Measurements from ENCODE around the gene KRT6A.

KRT6A gene

DNA sequence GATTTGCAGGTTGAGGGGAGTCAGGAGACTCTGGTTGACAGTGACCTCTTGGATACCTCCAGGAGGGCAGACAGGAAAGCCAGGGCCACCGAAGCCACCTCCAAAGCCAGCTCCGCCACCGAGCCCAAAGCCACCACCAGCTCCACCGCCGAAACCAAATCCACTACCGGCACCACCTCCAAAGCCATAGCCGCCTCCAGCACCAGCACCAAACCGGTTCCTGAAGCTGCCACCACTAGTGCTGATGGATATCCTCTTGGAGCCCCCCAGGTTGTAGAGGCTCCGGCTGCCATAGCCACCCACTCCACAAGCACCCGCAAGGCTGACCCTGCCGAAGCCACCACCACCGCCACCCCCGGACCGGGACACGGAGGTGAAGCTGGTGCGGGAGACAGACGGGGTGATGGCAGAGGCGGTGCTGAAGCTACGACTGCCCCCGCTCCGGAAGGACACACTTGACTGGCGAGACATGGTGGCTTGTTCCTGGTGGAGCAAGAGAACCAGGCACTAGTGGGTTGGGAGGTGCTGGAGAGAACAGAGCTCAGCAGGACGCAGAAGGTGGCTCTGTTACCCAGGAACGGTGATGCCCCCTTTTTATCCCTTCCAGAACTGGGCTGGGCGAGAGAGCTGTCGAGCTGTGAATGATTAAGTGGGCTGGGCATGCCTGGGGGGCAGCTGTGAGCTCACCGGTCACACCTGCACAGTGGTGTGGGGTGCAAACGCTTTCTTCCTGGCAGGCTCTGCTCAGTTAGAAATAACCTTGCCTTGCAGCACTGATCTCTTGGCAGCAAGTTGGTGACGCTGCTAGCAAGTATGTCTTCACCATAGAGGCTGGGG is 27.0 kb upstream of the KRT6A start, which contains the start of gene KRT5:
TSS of gene KRT5 (minus strand) at position 569 of the 837 bp plus-strand sequence. CDS start at position 471, 98 bp downstream.
- Mint-ChIP-seq H3K27ac (peak within 1 kb of the TSS; percentile 11), H3K36me3 (no peaks in the 10 kb centered on the region)
- ATAC-seq (replicated peaks): no peak

DNA sequence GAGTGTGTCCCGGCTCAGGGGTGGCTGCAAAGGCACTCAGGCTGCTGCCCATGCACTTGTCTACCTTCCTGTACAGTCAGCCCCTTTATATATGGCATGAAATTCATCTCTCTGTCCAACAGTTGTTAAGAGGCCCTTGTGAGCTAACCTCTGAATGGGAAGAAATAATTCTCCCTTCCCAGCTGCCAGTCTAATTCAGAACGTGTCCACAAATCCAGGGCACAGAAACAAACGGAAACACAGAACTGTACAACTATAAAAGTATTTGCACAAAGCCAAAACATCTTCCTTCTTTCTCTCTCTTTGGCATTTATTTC is 26.3 kb upstream of the KRT6A start:
- H3K36me3 Mint-ChIP-seq: no peaks in the 10 kb centered on the region
- no peak for ATAC-seq (replicated peaks)
- H3K27ac Mint-ChIP-seq: peak overlapping the region; percentile 11
- DNase-seq: no peak
- H3K9me3 Mint-ChIP-seq: no peaks in the 10 kb centered on the region
- H3K4me3 Mint-ChIP-seq: no peak overlapping the region
- no peaks in the 10 kb centered on the region for H3K4me1 Mint-ChIP-seq
- peaks cover 4 to 5% of the 10 kb centered on the region in 2 donors for H3K27me3 Mint-ChIP-seq

More for the DNA sequence above, 27.0 kb upstream of the KRT6A start, which contains the start of gene KRT5:
- H3K4me1 Mint-ChIP-seq: no peaks in the 10 kb centered on the region
- H3K27me3 Mint-ChIP-seq: peaks cover 3 to 5% of the 10 kb centered on the region in 2 donors
- H3K9me3 Mint-ChIP-seq: no peaks in the 10 kb centered on the region
- DNase-seq: no peak
- no peak within 1 kb of the TSS for H3K4me3 Mint-ChIP-seq

DNA sequence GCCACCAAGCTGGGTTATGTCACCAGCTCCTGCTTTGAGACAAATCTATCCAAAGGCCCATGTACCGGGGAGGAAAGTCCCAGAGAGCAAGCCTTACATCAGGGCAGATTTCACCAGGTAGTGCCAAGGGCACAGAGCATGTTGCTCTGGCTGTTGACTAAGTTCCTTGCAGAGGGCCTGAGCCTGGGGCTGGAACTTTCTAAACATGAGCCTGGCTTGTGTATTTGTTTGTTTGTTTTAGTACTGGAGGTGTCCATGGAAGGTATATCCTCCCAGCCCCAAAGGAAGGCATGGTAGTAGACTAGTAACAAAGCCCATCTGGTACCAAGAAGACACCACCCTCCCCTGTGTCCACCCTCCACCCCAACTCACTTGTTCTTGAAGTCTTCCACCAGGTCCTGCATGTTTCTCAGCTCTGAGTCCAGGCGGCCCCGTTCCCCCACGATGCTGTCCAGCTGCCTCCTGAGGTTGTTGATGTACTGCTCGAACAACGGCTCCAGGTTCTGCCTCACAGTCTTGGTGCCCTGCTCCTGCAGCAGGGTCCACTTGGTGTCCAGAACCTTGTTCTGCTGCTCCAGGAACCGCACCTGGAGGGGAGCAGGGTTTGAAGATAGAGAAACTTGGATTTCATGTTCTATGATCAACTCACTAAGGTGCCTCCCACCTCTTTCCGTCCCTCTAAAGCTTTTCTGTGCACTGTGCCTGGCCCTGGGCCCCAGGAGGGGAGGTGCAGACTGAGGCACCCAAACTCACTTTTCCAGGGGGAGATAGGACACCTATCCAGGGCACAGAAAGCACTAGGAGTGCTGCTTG is 25.7 kb upstream of the KRT6A start:
- H3K4me1 Mint-ChIP-seq: no peaks in the 10 kb centered on the region
- no peaks in the 10 kb centered on the region for H3K36me3 Mint-ChIP-seq
- H3K27me3 Mint-ChIP-seq: peaks cover 4 to 5% of the 10 kb centered on the region in 2 donors
- no peaks in the 10 kb centered on the region for H3K9me3 Mint-ChIP-seq
- ATAC-seq (replicated peaks) (no peak), DNase-seq (no peak)
- no peak overlapping the region for H3K4me3 Mint-ChIP-seq
- H3K27ac Mint-ChIP-seq: no peak overlapping the region

DNA sequence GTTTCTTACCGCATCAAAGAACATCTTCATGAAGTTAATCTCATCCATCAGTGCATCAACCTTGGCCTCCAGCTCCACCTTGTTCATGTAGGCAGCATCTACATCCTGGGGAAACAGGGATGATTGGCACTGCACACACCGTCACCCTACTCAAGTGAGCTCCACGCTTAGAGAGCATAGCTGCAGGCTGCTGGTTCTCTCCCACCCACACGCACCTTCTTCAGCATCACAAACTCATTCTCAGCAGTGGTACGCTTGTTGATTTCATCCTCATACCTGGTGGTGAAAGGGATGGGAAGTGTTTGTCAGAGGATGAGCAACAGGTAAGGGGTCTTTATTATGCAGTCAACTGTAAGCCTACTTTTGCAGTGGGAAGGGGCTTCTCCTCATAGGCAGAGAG is 24.8 kb upstream of the KRT6A start:
- ATAC-seq (replicated peaks) (no peak), DNase-seq (no peak)
- Mint-ChIP-seq H3K27ac (no peak overlapping the region), H3K4me3 (no peak overlapping the region), H3K36me3 (no peaks in the 10 kb centered on the region), H3K4me1 (no peaks in the 10 kb centered on the region), H3K27me3 (peaks cover 4 to 5% of the 10 kb centered on the region in 2 donors), H3K9me3 (no peaks in the 10 kb centered on the region)

DNA sequence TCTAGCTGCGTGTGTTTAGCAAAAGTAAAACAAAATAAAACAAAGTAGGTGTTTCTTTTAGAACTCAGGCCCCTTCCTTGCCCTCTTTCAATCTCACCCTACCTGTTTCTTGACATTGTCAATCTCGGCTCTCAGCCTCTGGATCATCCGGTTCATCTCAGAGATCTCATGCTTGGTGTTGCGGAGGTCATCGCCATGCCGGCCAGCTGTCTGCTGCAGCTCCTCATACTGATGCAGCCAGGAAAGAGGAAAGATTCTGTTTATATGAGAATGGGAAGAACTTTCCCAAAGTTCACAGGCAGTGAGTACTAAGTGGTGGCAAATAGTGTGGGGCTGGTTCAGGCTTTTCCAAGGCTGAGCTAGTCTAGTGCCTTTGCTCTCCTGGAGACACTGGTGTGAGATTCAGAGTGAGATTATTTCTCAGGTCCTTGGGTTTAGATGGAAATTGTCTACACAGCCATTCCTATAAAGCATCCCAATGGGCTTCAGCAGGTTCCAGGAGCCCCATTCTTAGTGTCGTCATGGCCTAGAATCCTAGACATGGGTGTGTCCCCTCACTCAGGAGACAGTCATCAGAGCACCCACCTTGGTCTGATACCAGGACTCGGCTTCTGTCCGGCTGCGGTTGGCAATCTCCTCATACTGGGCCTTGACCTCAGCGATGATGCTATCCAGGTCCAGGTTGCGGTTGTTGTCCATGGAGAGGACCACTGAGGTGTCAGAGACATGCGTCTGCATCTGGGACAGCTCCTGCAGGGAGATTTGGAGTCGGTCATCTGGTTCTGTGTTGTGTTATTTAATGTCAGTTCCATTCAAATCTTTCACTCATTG is 24.2 kb upstream of the KRT6A start:
- no peak for DNase-seq
- Mint-ChIP-seq H3K4me1 (no peaks in the 10 kb centered on the region), H3K9me3 (no peaks in the 10 kb centered on the region), H3K36me3 (no peaks in the 10 kb centered on the region), H3K27ac (no peak overlapping the region), H3K27me3 (peaks cover 0 to 4% of the 10 kb centered on the region in 2 donors), H3K4me3 (no peak overlapping the region)
- ATAC-seq (replicated peaks): no peak

DNA sequence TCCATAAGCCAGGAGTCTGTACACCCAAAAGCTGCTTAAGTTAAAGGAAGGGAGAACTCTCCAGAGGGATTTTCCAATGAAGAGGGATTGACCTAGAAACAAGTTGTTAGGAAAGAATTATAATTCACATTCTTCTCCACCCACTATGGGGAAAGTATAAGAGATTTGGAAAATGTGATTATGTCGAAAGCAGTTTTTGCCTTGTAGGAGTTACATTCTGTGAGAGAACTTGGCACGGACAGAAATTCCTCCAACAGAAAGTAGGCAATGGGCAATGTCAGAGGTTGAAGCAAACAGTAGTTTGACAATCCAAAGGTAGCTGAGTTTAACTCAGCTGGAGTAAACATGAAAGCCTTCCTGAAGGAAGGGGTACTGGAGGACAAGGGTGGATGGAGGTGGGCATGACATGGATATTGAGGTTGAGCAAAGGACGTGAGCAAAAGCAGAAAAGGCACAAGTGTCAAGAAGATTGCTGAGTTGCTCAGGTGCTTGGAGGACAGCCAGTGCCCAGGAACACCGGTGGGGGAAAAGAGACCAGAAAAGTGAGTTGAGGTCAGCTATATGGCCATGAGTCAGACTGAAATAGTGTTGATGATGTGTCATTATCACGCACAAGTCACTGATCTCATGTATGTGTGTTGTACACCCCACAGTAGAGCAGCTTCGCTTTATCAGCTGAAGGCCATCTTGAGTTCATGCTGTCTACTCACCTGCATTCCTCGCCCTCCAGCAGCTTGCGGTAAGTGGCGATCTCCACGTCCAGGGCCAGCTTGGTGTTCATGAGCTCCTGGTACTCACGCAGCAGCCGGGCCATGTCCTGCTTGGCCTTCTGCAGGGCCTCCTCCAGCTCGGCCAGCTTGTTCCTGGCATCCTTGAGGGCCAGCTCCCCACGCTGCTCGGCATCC is 23.1 kb upstream of the KRT6A start:
- no peak overlapping the region for H3K27ac Mint-ChIP-seq
- H3K4me1 Mint-ChIP-seq: no peaks in the 10 kb centered on the region
- H3K4me3 Mint-ChIP-seq: no peak overlapping the region
- H3K36me3 Mint-ChIP-seq: no peaks in the 10 kb centered on the region
- H3K27me3 Mint-ChIP-seq: peaks cover 0 to 4% of the 10 kb centered on the region in 2 donors
- ATAC-seq (replicated peaks) (no peak), DNase-seq (no peak)
- peaks cover 4% of the 10 kb centered on the region in 2 donors for H3K9me3 Mint-ChIP-seq

DNA sequence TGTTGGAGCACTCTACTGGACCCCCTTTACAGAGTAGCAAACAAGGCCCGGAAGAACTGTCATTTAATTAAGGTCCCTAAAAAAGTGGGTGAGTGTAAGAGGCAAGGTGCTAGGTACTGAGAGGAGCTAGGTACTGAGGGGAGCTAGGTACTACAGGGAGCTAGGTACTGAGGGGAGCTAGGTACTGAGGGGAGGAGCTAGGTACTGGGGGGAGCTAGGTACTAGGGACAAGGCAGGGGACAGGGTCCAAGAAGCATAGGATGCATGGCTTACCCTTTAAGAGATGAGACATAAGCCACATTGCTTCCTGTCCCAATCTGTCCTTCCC is 22.2 kb upstream of the KRT6A start:
- H3K9me3 Mint-ChIP-seq: peaks cover 4 to 5% of the 10 kb centered on the region in 2 donors
- H3K4me1 Mint-ChIP-seq: no peaks in the 10 kb centered on the region
- H3K36me3 Mint-ChIP-seq: no peaks in the 10 kb centered on the region
- H3K27me3 Mint-ChIP-seq: peaks cover 0 to 4% of the 10 kb centered on the region in 2 donors
- ATAC-seq (replicated peaks) (no peak), DNase-seq (no peak)
- no peak overlapping the region for H3K27ac Mint-ChIP-seq
- no peak overlapping the region for H3K4me3 Mint-ChIP-seq

DNA sequence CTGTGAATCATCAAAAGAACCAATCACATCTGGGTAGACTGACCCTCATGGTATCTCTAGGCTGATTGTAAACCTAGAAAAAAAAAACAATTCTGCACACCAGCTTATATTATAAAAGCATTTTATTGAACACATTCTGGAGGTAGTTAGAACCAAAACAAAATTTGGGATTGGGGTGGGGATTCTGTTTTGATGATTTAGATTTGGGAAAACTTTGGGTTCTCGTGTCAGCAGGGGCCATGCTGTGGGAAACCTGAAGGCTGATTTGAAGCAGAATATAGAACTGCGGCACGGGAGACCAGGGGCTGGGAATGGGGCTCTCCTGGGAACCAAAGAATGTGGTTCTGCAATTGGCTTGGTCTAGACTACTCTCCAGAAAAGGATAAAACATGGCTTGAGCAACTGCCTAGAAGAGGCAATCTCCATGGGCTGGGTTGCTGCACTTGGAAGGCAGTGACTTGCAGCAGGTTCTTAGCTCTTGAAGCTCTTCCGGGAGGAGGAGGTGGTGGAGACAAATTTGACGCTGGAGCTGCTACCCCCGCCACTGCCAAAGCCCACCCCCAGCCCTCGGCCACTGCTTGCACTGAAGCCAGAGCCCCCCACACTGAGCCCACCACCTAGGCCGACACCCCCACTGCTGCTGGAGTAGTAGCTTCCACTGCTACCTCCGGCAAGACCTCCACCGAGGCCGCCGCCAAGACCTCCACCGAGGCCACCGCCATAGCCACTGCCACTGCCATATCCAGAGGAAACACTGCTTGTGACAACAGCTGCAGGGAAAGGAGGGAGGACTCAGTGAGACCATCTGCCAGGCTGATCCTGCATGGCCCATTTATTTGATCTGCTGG is 21.6 kb upstream of the KRT6A start:
- DNase-seq (no peak), ATAC-seq (replicated peaks) (no peak)
- Mint-ChIP-seq H3K4me3 (no peak overlapping the region), H3K4me1 (no peaks in the 10 kb centered on the region), H3K27me3 (peaks cover 5 to 7% of the 10 kb centered on the region in 2 donors), H3K36me3 (no peaks in the 10 kb centered on the region), H3K9me3 (peaks cover 4 to 5% of the 10 kb centered on the region in 2 donors), H3K27ac (no peak overlapping the region)

DNA sequence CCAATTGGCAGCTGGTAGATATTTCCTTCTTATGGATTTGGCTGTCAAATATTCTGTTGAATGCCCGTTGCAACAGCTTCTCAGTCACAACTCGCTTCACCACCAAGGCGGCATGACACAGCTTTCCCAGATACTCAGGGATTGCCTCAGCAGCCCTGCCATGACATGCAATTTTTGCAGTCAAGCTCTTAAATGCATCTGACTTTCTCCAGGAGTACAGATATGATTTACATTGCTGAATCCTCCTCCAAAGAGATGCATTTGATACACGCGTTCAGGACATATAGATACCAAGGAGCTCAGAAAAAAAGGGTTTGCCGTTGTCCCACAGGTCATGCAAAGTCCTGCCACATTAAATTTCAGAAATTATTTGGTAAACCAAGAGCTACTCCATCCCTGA is 20.7 kb upstream of the KRT6A start:
- no peaks in the 10 kb centered on the region for H3K36me3 Mint-ChIP-seq
- H3K4me1 Mint-ChIP-seq: no peaks in the 10 kb centered on the region
- H3K27ac Mint-ChIP-seq: no peak overlapping the region
- H3K9me3 Mint-ChIP-seq: peaks cover 4 to 5% of the 10 kb centered on the region in 2 donors
- H3K4me3 Mint-ChIP-seq: no peak overlapping the region
- peaks cover 9% of the 10 kb centered on the region in 2 donors for H3K27me3 Mint-ChIP-seq
- no peak for DNase-seq
- ATAC-seq (replicated peaks): no peak

DNA sequence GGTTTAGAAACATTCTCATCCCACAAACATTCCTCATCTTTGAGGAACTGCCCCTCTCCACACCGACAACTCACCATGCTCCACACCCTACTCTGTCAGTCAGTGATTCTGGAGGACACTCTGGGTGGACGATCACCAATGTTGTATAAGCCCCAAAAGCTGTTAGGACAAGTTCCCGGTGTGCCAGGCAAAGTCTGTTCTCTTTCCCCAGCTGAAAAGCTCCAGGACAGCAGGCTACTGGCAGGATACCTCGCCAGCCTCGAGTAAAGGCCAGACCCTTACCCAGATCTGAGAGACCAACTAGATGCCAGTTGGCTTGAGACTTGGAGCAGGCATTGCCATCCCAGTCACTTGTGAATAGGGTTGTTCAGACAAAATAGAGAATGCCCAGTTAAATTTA is 15.2 kb upstream of the KRT6A start:
- H3K27me3 Mint-ChIP-seq: peaks cover 25 to 43% of the 10 kb centered on the region in 2 donors
- DNase-seq (no peak), ATAC-seq (replicated peaks) (no peak)
- H3K4me1 Mint-ChIP-seq: no peaks in the 10 kb centered on the region
- no peaks in the 10 kb centered on the region for H3K36me3 Mint-ChIP-seq
- H3K27ac Mint-ChIP-seq: no peak overlapping the region
- H3K4me3 Mint-ChIP-seq: no peak overlapping the region
- peaks cover 5 to 6% of the 10 kb centered on the region in 2 donors for H3K9me3 Mint-ChIP-seq

DNA sequence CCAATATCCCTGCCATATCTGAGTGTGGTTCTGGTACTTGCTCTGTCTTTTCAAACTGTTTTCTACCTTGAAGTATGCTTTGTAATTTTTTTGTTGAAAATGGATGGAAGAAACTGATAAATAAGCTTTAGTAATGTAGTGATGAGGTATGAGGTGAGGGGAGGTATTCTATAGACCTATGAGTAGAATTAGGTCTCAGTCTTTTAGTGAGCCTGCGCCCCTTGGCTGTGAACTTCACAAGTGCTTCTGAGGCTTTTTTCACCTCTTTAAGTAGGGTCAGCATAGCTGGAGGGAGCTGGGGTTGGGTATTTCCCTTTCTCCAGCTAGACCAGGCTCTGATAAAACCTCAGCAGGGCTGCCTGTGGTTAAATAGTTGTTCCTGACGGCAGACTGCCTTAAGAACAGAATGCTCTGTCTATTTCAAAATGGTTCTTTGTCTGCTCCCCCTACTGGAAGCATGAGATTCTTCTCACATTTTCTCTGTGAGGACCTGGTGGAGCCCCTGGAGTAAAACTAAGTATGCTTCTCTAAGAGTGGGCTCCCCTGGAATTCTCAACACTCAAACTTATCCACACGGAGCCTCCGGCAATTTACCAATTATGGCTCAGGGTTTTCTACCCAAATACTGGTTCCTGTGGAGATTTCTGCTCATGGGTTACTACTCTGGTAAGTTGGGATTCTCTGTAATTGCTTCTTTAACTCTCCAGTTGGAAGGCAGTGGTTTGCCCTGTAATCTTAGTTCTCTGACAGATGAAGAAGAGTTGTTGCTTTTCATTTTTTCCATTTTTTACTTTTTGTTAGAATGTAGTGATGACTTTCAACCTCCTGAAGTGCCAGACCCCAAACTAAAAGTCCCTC is 14.0 kb upstream of the KRT6A start:
- Mint-ChIP-seq H3K27me3 (peaks cover 25 to 47% of the 10 kb centered on the region in 2 donors), H3K27ac (no peak overlapping the region), H3K9me3 (peaks cover 5 to 9% of the 10 kb centered on the region in 2 donors), H3K4me1 (no peaks in the 10 kb centered on the region), H3K36me3 (no peaks in the 10 kb centered on the region), H3K4me3 (no peak overlapping the region)
- ATAC-seq (replicated peaks): peak; percentile 41 to 42
- no peak for DNase-seq

DNA sequence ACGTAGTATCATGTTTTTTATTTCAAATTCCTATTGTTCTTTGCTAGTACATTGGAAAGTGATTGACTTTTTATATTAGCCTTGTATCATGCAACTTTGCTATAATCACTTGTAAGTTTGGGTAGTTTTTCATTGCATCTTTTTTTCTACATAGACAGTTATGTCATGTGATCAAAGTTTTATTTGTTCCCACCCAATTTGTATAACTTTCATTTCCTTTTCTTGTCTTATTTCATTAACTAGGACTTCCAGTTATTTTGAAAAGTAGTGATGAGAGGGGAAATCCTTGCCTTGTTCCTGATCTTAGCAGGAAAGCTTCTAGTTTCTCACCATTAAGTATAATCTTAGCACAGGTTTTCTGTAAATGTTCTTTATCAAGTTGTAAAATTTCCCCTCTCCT is 9.8 kb upstream of the KRT6A start:
- peaks cover 23 to 46% of the 10 kb centered on the region in 2 donors for H3K27me3 Mint-ChIP-seq
- H3K36me3 Mint-ChIP-seq: no peaks in the 10 kb centered on the region
- peaks cover 0 to 7% of the 10 kb centered on the region in 2 donors for H3K9me3 Mint-ChIP-seq
- no peak overlapping the region for H3K27ac Mint-ChIP-seq
- no peak for DNase-seq
- H3K4me1 Mint-ChIP-seq: no peaks in the 10 kb centered on the region
- ATAC-seq (replicated peaks): no peak
- H3K4me3 Mint-ChIP-seq: no peak overlapping the region

All from stimulated activated naive B cell treated with anti-CD40 and anti-IgM and Interleukin-4, amounts not matched to agents 10 μg/mL and 1 μg/mL and 100 μg/mL, for 72 hours (primary cell).